Activated CD4-positive, alpha-beta T cell treated with anti-CD3 and anti-CD28 coated beads, Interleukin-2, Interleukin-4, amounts not matched to agents 100 ng/mL and 50 ng/mL, durations not matched to agents 16 hours and 8 hours (primary cell): Measurements from ENCODE around the gene MOK.
"Not testable (repeated sequence)": the region's sequence is repeated elsewhere in the genome, so short reads cannot be mapped to it uniquely, and the experiment has no call there.

Experiments
- DNase-seq: peaks from one replicate; pipeline ENCODE4 v3.0.0-alpha.2; 2020; ENCODE audit warnings: low spot score

Gene MOK, protein sequence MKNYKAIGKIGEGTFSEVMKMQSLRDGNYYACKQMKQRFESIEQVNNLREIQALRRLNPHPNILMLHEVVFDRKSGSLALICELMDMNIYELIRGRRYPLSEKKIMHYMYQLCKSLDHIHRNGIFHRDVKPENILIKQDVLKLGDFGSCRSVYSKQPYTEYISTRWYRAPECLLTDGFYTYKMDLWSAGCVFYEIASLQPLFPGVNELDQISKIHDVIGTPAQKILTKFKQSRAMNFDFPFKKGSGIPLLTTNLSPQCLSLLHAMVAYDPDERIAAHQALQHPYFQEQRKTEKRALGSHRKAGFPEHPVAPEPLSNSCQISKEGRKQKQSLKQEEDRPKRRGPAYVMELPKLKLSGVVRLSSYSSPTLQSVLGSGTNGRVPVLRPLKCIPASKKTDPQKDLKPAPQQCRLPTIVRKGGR

DNA sequence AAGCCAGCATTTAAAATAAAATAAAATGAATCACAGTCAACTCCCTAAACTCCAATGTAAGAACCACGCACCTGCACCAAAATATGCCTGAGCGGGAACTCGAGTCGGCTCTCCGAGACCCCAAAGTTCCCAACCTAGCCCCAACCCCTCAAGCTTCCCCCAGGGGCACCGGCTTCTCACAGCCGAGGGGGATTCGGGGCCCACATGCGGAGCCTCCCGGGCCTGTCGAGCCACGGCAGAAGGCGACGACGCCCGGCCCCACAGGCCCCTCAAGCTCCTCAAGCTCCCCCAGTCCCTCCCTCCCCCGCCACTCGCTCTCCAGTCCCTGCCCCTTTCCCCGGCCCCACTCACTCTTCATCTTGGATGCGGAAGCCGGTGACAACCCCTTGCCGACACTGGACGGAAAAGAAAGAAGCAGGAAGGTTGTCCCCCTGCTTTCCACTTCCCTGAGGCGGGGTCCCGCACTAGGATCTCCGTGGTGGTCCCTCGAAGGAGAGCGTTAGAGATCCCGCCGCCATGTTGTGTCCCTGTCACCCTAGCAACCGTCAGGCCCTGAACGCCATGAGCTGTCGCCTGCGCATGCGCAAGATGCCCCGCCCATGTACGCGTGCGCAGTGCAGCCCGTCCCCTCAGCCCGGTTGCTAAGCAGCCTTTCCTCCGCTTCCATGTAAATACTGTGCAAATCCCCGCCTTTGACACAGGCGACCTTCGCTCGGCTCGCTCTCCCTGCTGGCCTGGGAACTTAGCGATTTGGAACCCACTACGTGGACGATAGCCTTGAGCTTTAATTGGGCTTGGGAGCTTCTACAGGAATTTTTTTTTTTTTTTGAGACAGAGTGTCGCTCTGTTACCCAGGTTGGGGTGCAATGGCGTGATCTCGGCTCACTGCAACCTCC, at the start of gene MOK:
Gene MOK (minus strand): TSS at position 554 of the 896 bp plus-strand sequence. CDS start 196 bp downstream, at position 358.
- peak; percentile 98 for DNase-seq

DNA sequence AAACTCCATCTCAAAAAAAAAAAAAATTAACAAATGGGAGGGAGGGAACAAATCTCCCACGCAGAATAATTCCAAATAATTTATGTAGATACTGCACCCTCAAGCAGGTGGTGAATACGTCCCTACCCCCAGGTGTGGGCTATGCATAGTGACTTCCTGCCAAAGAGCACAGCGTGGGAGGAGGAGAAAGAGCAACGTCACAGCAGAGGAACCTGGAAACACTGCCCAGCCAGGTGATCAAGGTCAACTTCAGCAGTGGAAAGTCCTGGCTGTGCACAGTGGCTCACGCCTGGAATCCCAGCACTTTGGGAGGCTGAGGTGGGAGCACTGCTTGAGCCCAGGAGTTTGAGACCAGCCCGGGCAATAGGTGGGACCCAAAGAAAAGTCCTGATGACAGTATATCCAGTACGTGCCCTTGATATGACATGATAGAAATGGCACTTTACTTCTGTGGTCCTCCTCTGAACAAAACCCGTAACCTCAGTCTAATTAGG, 48.2 kb upstream of the MOK start:
- no peak for DNase-seq

DNA sequence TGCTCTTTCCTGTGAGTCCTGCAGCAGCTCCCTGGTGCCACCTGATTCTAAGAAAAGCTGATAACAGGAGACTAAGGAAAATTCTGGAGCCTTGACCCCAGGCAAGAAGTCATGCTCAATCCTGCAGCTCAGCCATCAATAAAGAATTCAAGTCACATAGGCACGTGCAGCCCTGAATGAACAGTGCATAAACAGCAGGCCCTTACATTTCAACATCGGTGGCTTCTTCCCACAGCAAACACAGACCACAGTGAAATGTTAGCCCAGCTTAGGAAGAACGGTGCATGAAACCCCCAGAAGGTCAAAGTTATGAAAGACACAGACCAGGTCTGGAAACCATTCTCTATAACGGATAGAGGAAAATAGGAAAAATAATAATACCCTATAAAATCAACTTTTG, 47.2 kb upstream of the MOK start:
- no peak for DNase-seq

DNA sequence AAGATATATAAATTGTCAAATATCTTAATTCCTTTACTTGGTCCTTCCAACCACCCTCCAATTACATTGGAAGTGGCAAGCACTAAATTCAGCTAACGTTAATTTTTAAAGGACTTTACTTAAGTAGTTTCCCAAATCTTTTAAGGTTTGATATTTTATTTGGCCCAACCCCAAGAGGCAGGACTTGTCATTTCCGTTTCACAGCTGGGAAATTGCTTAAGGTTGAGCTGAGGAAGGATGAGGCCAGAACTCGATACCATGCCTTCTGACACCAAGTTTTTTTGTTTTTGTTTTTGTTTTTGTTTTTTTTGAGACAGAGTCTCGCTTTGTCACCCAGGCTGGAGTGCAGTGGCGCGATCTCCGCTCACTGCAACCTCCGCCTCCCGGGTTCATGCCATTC, 46.6 kb upstream of the MOK start:
- DNase-seq = not testable (repeated sequence)

DNA sequence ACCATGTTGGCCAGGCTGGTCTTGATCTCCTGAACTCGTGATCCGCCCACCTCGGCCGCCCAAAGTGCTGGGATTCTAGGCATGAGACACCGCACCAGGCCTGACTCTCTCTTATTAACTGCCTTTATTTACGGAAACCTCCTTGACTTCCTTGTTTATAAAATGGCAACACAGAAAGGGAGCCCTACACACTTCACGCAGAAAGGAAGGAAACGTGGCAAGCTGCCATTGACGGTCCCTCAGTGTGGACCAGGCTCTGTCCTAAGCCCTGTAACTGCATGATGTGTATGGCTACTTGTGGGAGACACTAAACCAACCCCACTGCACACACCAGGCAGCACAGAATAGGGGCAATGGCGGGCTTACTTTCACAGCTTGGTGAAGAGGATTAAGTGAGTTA, 46.1 kb upstream of the MOK start:
- DNase-seq = no peak

DNA sequence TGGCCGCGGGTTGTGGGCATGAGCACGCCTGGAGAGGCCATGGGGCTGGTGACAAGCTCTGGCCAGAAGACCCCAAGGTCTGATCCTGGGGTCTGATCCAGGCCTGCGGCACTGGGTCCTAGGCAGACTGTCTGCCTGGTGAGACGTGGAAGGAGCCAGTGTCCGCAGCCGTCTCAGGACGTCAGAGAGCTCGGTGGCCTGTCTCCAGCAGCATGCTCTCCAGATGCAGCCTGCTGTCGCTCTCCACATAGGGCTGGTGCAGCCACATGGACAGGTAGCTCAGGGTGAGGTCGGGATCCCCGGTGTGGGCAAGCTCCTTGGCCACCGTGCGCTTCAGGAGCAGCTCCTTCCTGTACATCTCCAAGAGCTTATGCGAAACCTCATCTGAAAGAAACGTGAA, 43.4 kb upstream of the MOK start:
- no peak for DNase-seq

DNA sequence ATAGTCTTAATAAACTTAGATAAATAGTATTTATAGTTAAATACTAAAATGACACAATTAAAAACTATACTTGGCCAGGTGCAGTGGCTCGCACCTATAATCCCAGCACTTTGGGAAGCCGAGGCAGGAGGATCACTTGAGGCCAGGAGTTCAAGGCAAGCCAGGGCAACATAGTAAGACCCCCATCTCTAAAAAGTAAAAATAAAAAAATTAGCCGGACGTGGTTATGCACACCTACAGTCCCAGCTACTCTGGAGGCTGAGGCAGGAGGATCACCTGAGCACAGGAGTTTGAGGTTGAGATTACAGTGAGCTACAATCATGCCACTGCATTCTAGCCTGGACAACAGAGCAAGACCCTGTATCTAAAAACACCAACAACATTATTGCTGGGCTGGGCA, 41.7 kb upstream of the MOK start:
- no peak for DNase-seq

DNA sequence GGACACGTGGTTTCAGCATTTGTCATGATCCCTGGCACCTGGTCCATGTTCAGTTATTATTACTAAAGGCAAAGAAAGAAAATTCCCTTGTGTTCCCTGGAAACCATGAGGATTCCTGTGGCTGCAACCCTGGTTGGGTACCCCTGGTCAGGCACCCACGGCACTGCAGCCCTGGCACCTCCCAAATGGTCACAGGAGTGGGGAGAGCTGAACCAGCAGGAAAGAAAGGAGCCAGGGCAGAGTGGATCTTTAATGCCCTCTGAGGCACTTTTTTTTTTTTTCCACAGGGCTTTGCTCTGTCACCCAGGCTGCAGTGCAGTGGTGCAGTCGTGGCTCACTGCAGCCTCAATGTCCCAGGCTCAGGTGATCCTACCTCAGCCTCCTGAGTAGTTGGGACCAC, 40.3 kb upstream of the MOK start:
- no peak for DNase-seq

DNA sequence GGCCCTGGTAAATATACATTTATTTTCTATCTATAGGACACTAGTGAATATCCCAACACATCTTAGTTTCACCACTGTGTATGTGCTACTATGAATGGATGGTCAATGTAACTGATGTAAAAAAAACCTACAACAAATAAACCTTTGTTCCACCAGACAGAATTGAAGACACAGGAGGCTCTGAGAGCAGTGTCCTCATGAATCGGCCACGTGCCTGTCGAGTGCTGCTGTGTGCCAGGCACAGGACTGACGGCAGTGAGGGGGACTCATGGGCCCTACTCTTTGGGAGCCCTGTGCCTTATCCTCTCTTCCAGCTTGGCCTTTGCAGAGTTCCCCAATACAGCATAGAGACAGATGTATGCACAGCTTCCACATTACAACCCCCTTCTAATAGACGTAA, 39.5 kb upstream of the MOK start:
- no peak for DNase-seq

DNA sequence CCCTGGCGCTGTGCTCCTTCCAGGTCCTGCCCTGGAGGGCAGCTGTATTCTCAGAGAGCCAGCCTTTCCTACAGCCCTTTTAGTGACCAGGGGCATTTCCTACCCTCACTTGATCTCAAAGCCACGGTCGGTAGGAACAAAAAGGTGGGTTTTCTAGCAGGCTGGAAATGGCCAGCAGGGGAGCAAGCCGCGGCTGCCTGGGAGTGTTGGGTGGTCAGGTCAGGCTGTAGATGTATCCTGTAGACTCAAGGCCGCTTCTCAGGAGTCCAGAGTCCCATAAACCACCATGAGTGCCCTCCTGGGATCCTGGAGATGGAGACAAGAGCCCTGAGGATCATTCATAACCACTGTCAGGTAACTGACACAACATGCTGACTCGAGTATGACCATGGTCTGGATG, 39.1 kb upstream of the MOK start:
- no peak for DNase-seq

DNA sequence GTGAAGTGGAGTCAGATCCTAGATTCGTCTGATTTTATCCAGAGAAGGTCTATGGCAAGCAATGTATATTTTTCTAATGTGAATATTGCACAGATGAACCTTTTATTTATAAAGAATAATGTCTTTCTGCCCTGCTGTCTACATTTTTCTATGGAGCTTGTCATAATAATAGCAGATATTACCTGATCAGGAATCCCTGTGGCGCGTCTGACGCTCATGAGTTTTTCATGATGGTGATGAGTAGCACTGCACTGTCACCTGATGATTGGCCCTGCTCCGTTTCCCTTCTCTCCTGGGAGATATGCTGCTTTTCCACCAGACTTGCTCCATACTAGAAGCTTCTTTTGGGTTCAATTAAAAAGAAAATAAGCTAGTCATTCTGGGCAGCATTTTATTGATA, 37.3 kb upstream of the MOK start:
- no peak for DNase-seq

DNA sequence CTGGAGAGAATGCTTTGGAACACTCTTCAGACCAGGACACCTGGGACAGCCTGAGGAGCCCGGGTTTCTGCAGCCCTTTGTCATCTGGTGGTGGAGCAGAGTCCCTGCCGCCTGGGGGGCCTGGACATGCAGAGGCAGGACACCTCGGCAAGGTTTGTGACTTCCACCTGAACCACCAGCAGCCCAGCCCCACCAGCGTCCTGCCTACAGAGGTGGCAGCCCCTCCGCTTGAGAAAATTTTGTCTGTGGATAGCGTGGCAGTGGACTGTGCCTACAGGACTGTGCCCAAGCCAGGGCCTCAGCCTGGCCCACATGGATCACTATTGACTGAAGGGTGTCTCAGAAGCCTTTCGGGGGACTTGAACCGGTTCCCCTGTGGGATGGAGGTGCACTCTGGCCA, 36.6 kb upstream of the MOK start:
- no peak for DNase-seq

DNA sequence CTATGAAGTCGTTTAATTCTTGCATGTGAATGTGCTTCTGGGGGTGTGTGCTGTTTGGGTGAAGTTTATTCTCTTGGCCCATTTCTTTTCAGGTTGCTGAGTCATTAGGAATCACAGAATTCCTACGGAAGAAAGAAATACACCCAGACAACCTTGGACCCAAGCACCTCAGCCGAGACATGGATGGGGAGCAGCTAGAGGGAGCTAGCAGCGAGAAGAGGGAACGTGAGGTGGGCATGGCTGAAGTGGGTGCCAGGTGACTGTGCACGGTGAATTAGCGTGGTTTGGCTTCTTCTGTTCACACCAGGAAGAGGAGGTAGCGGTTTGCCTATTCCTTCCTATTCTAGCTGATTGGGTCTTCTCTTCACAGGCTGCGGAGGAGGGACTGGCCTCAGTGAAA, 33.8 kb upstream of the MOK start:
- DNase-seq = no peak

DNA sequence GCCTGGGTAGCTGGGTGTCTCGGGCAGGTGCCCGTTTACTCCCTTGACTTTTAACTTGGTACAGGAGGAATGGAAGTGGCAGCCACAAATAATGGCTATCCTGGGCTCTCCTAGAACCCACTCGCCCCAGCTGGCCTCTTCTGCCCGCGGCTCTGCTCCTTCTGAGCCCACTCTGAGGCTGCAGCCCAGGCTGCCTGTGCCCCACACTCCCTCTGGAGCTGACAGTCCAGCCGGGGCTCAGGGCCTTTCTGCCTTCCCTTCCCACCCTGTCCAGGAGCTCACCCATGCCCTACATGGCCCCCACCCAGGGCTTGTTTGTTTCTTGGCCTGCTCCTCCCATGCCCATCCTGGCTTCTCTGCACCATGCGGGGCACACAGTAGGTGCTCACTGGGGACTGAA, 30.2 kb upstream of the MOK start:
- no peak for DNase-seq

DNA sequence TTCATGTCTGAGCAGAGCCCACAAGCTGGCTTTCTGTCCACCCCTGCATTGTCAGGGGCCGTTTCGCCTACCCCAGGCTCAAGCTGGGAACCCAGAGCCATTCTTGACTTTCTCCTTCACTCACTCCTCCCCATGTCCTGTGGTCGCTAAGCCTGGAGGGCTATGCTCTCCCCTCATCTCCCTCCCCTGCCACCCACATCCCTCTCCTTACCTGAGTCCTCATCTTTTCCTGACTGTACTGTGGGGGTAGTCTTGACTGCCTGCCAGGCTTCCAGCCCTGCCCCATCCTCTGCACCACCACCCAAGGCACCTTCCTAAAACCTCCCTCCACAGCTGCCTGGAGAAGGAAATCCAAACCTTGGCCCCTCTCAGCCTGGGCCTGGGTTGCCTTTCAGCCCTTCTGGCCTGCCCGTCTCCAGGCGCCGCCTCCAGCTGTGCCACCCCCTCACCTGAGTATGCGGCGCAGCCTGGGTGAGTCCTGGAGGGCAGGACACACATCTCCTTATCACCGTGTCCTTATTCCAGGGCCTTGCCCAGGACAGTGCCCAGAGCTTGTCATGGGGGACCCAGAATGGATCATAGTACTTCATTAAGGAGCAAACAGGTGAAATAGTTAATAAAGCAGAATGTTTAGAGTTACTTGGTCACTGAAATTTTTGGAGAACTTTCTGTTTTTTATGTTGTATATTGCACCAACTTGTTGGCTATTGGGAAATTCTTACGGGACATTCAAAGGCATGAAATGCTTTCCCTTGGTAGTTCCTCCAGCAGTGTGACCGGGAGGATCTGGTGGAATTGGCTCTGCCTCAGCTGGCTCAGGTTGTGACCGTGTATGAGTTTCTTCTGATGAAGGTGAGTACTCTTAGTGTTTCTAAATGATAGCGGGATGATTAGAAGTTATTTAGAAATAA, 29.1 kb upstream of the MOK start:
- DNase-seq = no peak

DNA sequence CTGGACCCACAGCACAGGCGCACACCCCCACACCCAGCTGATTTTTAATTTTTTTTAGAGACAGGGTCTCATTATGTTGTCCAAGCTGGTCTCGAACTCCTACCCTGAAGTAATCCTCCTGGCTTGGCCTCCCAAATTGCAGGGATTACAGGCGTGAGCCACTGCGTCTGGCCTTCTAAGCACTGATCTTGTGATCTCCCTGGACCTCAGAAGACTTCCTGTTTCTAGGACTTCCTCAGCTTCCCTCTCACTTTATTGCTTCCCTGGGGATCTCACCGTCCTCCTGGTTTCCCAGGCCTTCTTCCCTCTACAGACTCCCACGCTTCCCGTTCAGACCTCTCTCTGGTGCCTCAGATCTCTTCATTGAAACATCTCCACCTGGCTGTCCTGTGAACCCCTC, 28.4 kb upstream of the MOK start:
- DNase-seq = no peak

DNA sequence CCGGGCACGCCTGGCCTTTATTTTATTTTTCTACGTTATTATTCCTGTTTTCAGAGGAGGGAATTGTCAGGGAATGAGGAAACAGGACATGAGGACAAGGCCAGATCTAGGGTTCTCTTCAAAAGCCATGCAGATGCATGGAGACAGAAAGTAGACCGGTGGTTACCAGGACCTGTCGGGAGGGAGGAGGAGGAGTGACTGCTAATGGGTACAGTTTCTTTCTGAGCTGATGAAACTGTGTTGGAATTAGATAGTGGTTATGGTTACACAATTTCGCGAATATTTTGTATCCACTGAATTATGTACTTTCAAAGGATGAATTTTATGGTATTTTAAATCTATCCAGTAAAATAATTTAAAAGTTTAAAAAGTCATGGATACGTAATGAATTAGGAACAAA, 25.8 kb upstream of the MOK start:
- no peak for DNase-seq

DNA sequence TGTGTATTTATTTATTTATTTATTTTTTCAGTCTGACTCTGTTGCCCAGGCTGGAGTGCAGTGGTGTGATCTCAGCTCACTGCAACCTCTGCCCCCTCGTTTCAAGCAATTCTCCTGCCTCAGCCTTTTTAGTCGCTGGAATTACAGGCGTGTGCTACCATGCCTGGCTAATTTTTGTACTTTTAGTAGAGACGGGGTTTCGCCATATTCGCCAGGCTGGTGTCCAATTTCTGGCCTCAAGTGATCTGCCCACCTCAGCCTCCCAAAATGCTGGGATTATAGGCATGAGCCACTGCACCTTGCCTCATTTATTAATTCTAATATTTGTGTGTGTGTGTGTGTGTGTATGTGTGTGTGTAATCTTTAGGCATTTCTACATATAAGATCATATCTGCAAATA, 24.4 kb upstream of the MOK start:
- DNase-seq = not testable (repeated sequence)

DNA sequence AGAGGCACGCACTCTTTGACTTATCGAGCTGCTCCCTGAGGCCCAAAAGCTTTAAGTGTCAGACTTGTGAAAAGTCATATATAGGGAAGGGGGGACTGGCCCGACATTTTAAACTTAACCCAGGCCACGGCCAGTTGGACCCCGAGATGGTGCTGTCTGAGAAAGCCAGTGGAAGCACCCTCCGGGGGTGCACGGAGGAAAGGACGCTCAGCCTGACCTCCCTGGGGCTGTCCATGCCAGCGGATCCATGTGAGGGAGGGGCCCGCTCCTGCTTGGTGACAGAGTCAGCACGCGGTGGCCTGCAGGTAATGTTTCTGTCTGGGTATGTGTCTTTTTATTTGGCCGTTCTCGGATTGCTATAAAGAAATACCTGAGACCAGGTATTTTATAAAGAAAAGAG, 21.6 kb upstream of the MOK start:
- DNase-seq = no peak

DNA sequence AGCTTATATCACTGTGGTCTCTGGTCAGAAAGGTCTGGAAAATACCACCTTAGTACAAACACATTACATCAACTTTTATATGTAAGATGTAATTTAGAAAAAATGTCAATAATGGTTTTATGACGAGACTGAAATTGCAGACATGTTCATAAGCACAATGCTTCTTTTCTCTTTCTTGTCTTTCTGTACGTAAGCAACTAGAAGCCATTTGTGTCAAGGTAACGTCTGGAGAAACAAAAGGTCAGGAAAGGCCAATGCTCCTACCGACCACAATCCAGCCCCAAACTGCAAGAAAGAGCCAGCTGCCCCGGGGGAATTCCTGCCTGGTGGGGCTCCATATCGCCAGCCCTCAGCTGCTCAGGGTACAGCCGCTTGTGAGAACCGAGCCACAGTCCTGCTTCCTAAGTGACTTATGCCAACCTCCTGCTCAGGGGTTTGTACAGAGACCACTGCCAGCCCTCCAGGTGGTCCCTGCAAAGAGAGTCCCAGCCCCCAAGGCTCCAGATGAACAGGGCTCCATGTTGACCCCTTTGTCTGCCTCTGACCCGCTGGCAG, 20.9 kb upstream of the MOK start:
- DNase-seq = no peak

DNA sequence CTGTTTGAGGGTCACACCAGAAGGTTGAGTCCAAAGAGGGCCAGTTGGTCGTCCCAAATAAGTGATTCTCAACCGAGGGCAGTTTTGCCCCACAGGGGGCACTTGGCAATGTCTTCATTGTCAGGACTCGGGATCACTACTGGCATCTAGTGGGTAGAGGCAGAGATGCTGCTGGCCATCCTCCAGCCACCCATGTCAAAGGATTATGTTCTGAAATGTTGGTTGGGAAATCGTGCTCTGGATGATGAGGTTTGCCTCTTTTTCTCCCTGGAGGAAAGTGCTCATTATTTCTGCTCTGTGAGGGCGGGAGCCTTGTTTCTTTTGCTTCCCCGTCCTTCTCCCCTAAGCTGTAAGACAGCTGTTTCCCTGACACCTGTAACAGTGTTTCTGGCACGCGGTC, 18.1 kb upstream of the MOK start:
- DNase-seq = peak; percentile 32
